NCI-H524 (cell line): Measurements from ENCODE around the gene WASF2.
A peak's percentile ranks its signal among the peaks of the same experiment; 100 is the strongest.
"Not testable (repeated sequence)": the region's sequence is repeated elsewhere in the genome, so short reads cannot be mapped to it uniquely, and the experiment has no call there.

Source experiments
- DNase-seq, 2 experiments: peaks; one replicate each; lab custom pipeline; 2025; lab: John Stamatoyannopoulos, UW

The WASF2 gene

DNA sequence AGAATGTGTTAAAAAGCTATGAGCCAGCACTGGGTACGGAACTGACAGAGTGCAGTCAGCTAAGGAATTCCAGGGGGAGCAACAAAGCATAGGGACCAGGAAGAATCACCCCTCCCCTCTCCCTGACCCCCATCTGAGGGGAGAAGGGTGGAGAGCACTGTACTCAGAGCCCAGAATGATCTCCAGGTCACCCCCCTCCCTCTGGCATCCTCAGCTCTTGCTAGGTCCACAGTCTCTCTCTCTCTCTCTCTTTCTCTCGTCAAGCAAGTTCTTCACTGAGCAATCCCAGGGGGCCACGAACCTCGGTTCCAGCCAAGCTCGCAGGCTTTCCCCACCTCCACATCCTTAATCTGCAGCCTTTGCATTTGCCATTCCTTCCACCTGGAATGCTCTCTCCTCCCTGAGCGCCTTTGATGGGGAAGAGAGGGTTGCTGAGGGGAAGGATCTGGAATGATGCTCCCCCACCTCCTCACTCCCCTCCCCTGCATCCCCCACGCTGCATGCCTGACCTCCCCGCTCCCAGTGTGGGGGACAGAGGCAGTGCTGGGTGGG lies 6.7 kb upstream of the WASF2 start:
- DNase-seq = peak in 1 of 2 experiments; percentile 34

DNA sequence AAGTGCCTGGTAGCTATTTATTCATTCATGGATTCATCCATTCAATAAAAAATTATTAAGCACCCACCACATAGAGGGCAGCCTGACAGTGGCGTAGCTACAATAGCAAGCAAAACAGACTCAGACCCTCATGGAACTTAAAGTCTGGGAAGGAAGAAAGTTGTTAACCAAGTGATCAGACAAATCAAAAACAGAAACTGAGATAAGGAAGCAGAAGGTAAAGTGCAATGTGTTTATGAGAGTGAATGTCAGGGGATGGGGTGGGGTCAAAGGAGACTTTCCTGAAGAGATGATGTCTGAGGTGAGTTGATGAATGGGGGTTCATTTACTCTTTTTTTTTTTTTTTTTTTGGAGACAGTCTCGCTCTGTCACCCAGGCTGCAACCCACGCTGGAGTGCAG lies 2.8 kb upstream of the WASF2 start:
- DNase-seq = no peak

DNA sequence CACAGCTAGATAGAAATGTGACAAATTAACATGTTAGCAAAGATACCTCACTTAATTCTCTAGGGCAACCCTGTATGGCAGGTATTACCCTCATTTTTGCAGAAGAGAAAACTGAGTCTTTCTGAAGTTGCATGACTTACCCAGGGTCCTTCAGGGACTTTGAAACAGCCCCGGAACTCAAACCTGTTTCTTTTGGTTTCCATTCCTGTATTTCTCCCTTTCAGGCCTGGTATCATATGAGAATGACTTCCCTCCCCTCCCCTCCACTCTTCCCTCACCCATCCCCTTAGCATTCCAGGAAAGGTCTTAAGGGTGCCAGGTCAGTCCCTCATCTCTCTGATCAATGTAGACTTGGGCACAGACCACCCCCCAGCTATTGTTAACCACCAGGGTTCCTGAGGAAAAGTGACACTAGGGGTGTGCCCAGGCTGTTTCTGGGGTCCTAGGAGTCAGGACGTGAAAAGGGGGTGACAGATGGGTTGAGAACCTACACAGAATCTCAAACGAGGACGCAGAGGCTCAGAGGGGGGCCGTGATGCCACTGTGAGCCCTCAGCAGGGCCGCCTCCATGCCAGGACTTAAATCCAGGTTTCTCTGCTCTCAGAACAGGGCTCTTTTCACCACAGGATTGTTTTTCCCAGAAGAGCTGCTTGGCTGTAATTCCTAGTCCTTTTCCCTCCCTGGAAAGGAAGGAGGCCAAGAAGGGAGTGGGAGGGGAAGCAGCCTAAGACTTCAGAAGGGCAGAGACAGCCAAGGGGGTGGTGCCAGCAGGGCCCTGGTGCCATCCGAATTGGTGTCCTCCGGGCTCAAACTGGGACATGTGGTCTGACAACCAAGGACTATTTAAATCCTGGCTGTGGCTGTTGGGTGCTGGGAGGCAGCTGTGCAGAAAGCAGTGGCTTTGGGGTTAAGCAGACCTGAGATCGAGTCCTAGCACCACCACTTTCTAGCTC lies 2.1 kb upstream of the WASF2 start:
- DNase-seq = no peak

DNA sequence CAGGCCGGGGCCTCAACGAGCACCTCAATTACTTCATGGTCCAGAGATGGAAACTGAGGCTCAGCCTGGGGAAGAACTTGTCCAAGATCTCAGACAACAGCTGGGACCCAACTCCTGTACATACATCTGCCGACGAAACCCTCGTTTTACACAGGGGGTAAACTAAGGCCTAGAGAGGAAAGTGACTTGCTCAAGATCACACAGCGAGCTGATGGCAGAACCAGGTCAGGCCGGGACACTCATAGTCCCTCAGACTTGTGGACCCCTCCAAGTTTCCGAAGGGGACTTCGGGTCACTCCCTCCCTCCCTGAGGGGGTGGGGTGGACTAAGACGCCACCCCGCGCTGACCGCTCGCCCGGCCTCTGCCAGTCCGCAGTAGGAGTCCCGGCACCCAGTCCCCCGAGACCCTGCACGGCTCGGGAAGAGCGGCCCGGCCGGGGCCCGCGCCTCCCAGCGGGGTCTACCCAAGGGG lies 430 bp downstream of the WASF2 start:
- DNase-seq = peak in 1 of 2 experiments; percentile 39

DNA sequence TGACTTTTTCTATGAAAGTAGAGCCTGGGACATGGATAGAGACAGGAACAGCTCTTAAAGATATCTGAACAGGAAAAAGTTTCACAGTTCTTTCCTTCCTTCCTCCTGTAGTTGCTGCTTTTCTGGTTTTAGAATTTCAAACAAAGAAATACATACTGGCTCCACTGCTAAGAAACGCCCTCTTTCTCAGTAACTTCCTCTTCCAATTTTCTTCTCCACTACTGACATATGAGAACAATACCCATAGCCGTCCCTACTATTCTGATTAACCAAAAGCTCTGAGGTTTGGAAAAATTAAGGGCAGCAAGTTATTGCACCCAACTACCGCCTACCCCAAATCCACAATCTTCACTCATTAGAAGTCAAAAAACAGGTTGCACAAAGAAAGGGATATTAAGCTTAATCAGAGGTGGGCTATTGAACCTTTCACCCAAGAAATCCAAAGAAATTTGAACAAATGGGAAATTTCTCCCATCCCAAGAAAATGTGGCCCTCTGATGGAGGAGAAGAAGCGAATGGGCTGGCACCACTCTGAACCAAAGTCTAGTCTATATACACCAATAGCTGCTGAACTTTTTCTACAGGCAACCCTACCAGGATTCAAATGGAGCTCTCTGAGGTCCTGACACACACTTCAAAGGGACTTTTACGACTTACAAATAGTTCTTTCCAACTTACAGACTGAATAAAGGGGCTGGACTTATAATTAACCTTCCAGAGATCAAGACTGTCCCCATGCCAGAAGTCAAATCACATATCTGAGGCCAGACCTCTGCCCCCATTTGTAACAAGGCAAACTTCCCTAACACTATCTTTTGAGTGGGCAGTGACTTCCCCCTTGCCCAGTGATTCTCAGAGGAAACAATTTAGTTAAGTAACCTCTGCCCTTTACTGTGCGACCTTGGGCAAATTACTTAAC lies 1.7 kb downstream of the WASF2 start:
- DNase-seq = no peak

DNA sequence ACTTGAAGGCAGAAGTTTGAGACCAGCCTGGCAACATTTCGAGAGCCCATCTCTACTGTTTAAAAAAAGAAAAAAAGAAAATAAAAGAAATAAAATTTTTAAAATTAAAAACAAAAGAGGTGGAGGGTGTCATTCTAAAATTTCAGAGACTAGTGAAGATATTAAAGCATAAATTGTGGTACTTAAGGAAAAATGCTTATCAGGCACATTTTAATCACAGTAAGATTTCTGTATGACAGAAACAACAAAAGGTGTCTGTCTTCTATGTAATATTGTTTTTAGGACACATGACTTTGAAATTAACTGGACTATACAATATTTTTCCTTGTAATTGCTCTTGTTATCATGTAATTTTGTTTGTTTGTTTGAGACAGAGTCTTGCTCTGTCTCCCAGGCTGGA lies 4.6 kb downstream of the WASF2 start:
- DNase-seq = no peak

DNA sequence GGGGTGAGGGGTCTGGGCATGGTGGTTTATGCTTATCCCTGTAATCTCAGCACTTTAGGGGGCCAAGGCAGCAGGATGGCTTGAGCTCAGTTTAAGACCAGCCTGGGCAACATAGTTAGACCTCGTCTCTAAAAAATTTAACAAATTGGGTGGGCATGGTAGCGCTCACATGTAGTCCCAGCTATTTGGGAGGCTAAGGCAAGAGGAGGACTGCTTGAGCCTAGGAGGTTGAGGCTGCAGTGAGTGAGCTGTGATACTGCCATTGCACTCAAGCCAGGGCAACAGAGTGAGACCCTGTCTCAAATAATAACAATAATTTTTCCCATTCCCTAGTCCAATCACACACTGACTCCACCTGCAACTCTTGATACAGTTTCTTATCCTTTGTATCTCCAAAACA lies 6.3 kb downstream of the WASF2 start:
- no peak for DNase-seq

DNA sequence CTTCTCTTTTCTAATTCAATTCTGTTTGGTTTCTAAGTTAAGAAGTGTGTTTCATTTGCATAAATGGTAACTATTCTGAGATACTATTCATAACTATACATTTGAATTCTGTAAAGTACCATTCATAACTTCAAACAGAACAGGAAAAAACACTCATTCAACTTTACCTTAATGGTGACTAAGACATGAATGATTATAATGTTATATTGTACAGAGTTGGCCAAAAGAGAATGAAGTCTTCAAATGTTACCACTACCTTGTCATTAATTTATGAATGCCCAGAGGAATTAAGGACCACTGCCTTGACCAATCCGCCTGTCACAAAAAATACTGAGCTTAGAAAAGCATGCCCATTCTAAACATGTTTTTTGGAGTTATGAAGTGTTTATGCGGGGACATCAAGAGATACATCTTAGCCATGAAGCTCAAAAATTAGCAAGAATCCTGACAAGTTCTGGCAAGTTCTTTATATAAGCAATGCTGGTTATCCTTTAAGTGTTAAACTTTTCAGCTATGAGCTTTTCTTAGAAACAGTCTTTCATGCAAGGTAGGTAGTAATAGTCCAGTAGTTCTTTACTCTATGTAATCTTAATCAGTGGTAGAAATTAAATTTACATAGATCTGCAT lies 7.9 kb downstream of the WASF2 start:
- no peak for DNase-seq

DNA sequence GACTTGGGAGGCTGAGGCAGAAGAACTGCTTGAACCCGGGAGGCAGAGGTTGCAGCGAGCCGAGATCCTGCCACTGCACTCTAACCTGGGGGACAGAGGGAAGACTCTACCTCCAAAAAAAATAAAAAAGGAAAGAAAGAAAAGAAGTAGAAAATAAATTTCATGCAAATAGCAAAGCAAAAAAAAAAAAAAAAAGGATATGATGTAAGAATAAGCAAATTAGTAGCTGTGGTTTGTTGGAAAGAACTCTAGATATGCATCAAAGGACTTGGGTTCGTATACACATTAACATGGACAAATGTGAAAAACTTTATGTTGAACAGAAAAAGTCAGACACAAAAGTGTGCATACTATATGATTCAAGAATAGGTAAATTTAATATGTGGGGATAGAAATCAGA lies 11.9 kb downstream of the WASF2 start:
- DNase-seq = no peak

DNA sequence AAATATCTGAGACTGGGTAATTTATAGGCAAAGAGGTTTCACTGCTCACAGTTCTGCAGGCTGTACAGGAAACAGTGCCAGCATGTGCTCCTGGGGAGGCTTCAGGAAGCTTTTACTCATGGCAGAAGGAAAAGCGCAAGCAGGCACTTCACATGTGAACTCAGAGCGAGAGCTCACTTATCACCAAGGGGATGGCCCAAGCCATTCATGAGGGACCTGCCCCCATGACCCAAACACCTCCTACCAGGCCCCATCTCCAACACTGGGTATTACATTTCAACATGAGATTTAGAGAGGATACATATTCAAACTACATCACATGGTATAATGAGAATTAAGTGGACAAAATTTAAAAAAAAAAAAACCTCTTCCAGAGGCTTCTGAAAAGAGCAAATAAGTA lies 13.7 kb downstream of the WASF2 start:
- DNase-seq = no peak

DNA sequence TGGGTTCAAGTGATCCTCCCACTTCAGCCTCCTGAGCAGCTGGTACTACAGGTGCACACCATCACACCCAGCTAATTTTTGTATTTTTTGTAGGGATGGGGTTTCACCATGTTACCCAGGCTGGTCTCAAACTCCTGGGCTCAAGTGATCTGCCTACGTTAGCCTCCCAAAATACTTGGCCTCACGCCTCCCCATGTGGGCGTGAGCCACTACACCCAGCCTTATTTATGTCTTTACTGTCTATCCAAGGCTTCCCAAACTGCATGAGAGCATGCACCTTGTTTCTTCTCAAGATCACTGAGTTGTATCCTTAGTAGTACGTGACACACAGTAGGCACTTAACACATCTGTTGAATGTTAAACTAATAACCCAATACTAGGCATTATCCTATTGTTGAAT lies 14.2 kb downstream of the WASF2 start:
- DNase-seq = no peak

DNA sequence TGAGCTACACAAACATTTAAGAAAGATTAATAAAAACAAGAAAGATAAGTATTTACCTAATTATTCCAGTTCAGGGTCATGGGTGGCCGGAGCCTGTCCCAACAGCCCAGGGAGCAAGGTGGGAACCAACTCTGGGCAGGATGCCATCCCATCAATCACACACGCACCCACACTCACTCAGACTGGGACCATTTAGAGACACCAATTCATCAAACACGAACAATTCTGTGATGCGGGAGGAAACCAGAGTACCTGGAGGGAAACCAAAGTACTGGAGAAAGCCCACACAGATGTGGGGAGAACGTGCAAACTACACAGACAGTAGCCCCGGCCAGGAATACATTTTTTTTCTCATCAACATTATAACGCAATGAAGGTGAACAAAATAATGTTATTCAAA lies 16.2 kb downstream of the WASF2 start:
- DNase-seq = no peak

DNA sequence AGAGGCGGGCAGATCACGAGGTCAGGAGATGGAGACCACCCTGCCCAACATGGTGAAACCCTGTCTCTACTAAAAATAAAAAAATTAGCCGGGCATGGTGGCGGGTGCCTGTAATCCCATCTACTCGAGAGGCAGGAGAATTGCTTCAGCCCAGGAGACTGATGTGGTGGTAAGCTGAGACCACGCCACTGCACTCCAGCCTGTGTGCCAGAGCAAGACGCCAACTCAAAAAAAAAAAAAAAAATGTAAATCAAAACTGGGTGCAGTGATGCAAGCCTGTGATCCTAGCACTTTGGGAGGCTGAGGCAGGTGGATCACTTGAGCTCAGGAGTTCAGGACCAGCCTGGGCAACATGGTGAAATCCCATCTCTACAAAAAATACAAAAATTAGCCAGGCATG lies 17.9 kb downstream of the WASF2 start:
- not testable (repeated sequence) for DNase-seq

DNA sequence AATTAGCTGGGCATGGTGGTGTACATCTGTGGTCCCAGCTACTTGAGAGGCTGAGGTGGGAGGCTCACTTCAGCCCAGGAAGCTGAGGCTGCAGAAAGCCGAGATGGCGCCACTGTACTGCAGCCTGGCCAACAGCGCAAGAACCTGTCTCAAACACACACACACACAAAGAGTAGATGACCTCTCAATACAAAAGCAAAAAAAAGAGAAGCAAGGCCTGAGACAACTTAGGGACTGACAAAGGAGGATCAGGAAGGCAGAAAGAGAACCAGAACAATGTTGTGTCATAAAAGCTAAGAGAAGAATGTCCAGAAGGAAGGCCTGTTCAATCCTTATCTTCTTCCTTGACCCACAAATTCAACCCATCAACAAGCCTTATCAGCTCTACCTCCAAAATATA lies 18.5 kb downstream of the WASF2 start:
- DNase-seq = no peak

DNA sequence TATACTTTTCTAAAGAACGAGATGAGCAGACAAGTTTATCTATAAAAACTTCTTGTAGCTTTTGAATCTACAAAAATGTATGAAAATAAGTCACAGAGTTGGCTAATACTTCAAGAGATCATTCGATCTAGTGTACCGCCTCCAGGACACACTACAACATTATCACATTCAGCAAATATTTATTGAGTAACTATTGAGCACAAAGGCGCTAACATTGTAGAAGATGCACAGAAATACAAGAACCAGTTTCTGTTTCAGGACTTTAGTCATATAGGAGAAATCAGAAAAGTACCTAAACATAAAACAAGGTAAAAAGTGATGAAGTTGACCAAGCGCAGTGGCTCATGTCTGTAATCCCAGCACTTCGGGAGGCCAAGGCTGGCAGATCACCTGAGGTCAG lies 20.6 kb downstream of the WASF2 start:
- DNase-seq = no peak

DNA sequence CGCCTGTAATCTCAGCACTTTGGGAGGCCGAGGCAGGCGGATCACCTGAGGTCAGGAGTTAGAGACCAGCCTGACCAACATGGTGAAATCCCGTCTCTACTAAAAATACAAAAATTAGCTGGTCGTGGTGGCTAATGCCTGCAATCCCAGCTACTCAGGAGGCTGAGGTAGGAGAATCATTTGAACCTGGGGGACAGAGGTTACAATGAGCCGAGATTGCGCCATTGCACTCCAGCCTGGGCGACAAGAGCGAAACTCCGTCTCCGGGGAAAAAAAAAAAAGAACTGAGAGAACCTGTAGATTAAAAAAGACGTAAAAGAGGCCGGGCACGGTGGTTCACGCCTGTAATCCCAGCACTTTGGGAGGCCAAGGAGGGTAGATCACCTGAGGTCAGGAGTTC lies 21.6 kb downstream of the WASF2 start:
- DNase-seq = not testable (repeated sequence)

DNA sequence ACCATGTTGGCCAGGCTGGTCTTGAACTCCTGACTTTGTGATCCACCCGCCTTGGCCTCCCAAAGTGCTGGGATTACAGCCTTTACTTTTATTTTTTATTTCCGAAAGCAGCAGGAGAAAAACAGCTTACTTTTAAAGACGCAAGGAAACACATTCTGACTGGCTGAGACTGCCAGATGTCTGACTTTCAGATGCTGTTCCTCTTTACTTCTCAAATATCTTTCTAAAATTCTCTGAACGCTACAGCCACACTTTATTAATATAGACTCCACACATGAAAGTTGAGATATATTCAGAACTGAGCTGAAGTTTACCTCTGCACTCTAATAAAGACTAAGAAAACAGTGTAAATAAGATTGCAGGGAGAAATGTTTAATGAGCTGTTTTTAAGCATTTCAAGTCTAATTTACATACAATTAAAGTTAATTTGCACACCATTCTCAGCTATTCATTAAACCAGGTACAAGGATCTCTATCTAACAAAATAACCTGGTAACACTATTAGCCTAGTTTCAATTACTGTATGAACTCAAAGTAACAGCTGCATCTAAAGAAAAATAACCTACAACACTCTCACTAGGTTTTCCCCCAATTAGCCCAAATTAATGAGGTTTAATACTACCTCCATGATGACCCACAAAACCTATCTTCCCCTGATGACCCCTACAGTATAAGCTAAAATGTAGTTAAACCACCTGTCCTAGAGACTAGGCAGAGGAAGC lies 24.9 kb downstream of the WASF2 start:
- no peak for DNase-seq

DNA sequence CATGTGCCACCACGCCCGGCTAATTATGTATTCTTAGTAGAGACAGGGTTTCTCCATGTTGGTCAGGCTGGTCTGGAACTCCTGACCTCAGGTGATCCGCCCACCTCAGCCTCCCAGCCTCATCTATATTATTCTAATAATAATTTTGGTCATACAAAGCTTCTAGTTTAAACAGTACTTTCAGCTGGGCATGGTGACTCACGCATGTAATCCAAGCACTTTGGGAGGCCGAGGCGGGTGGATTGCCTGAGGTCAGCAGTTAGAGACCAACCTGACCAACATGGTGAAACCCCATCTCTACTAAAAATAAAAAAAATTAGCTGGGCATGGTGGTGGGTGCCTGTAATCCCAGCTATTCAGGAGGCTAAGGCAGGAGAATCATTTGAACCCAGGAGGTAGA lies 26.1 kb downstream of the WASF2 start:
- DNase-seq = not testable (repeated sequence)

DNA sequence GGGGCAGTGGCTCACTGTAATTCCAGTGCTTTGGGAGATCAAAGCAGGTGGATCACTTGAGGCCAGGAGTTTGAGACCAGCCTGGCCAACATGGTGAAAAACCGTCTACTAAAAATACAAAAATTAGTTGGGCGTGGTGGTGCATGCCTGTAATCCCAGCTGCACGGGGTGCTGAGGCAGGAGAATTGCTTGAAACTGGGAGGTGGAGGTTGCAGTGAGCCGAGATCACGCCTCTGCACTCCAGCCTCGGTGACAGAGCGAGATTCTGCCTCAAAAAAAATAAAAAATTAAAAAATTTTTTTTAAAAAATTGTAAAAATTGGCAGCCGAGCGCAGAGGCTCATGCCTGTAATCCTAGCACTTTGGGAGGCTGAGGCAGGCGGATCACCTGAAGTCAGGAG lies 31.4 kb downstream of the WASF2 start:
- DNase-seq = not testable (repeated sequence)

DNA sequence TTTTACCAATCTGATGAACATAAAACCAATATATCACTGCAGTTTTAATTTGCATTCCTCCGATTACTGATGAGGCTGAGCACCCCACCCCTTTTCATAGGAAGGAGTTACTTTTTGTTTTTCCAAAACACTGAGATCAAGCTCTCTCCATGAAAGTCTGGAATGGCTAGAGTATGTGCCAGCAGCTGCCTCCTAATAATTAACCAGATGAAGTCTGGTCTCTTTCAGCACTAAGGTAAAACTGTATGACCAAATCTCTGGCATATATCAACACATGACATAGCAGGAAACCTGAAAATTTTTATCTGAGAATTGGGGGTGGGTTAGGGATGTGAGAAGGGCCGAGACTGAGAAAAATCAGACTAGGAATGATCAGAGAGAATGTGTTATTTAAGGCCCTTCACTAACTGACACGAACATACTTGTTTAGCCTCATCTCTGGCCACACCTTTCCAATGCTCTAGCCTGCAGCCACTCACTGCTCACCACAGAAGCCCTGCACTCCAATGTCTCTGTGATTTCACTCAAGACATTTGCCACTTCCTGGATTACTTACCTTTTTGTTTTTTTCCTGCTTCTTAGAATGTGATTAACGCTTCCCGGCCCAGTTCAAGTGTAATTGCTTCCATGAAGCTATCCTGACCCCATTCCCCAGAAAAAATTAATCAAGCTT lies 34.7 kb downstream of the WASF2 start:
- DNase-seq = no peak

DNA sequence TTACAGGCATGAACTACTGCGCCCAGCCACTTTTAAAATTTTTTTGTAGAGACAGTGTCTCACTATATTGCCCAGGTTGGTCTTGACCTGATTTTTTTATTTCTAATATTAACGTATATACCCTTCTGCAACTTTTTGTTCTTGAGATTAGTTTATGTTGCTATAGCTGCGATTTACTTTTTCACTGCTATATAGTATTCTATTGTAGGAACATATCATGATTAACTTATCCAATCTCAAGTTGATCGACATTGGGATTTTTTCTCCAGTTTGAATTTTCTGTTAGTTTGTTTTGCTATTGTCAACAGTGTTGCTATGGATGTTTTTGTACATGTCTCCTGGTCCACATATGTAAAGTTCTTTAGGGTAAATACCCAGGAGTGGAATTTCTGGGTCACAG lies 35.4 kb downstream of the WASF2 start:
- no peak for DNase-seq
